Esophagus muscularis mucosa (tissue), 4 donors: Measurements from ENCODE around the gene SLC2A13.

ENCODE experiments used
- CTCF ChIP-seq, 3 experiments: fragments of 200-600 bp in 2 of 3; fragments of 450-650 bp in 1 of 3; sonication (generic) in 2 of 3; IDR thresholded peaks; one replicate each; pipeline ENCODE4 v1.5.1; 2017 to 2019; ENCODE audit warnings: antibody characterized with exemption in 3 of 3, mild to moderate bottlenecking in 2 of 3, moderate library complexity in 1 of 3
- EP300 ChIP-seq: sonication (generic); formaldehyde crosslinking; IDR thresholded peaks from one replicate; pipeline ENCODE4 v1.6.1; 2017; ENCODE audit warnings: antibody characterized with exemption
- POLR2A ChIP-seq: fragments of 450-650 bp; IDR thresholded peaks from one replicate; pipeline ENCODE4 v1.6.1; 2017; ENCODE audit warnings: antibody characterized with exemption, moderate library complexity, mild to moderate bottlenecking, low read depth

- no peak for TF ChIP-seq CTCF (IDR thresholded peaks at IDR 0.05)
- TF ChIP-seq POLR2A = no peak
- TF ChIP-seq EP300 = no peak
Observed at GRCh38 chr12:39928181-39928899, 177.5 kb downstream of the SLC2A13 start.
